HG02642 (cell line): ENCODE measurements around the gene TNIK.

ENCODE experiments used
- ATAC-seq: cut with Tn5 transposase; IDR thresholded peaks from one replicate; pipeline ENCODE4 v1.9.1; 2021; ENCODE audit warnings: mild to moderate bottlenecking; ENCODE audit not compliant: unreplicated experiment, poor library complexity

TNIK gene

DNA sequence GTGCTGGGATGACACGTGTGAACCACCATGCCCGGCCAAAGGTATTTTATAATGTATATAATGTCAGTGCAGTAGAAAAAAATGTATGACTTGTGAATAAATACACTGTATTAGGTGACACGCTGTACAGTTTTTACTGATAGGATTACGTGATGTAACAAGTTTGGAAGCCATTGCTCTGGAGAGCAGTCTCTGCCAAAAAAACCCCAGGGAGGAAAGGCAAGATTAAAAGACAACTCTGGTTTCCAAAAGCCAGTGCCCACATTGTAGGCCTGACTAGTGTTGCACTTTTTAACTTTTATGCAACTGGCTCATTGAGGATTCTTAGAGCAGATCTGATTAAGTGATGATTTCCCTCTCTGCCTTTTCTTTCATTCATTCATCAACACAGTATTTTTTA lies 371.7 kb downstream of the TNIK start:
- ATAC-seq: no peak

DNA sequence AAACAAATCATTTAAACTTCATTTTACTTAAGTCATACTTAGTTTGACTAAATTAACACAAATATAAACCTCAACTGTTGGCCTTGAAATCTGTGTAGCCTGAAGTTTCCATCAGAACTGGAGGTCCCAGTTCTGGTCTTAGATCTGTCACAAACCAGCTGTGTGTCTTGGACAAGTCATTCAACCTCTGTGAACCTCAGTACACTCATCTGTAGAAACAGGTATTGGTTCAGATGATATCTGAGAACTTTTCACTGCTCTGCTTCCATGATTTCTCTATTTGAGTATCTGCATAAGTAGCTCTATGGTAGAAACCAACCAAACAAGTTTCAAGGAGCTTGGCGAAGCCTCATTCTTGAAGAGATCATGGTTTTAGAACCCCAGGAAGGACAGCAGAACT lies 373.3 kb downstream of the TNIK start:
- peak; percentile 48 for ATAC-seq

DNA sequence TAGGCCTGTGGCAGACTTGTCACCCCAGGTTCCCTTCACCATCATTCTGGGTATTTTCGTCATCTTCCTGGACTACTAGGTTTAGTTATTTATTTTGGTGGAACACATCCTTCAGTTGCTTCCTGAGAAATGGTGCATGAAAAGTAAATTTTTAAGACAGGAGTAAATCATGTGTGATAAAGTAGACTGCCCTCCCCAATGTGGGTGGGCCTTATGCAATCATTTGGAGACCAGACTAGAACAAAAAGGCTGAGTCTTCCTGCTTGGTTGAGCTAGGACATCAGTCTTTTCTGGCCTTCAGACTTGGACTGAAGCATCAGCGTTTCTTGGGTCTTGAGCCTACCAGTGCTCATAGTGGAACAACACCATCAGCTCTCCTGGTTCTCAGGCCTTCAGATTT lies 382.9 kb downstream of the TNIK start:
- no peak for ATAC-seq

DNA sequence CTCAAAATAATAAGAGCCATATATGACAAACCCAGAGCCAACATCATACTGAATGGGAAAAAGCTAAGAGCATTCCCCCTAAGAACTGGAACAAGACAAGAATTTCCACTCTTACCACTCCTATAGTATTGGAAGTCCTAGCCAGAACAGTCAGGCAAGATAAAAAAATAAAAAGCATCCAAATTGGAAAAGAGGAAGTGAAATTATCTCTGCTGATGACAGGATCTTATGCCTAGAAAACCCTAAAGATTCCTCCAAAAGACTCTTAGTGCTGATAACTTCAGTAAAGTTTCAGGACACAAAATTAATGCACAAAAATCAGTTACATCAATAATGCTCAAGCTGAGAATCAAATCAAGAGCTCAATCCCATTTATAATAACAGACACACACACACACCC lies 387.8 kb downstream of the TNIK start:
- no peak for ATAC-seq

DNA sequence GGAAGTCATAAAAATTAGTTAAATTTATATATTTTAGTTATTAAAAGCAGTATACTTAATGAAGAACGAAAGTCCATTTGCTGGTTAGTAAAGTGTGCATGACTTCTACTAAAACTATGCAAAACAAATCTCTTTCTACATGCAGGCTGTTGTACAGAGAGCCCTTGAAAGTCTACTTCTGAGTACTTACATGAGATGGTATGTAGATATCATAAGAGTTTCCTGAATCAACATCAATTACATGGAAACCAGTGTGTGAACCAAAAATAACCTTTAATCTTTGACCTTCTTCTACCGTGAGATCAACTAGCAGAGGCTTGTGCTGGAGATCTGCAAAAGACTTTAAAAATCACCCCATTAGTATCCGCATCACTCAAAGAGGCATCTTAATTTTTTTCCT lies 391.5 kb downstream of the TNIK start:
- ATAC-seq: no peak

DNA sequence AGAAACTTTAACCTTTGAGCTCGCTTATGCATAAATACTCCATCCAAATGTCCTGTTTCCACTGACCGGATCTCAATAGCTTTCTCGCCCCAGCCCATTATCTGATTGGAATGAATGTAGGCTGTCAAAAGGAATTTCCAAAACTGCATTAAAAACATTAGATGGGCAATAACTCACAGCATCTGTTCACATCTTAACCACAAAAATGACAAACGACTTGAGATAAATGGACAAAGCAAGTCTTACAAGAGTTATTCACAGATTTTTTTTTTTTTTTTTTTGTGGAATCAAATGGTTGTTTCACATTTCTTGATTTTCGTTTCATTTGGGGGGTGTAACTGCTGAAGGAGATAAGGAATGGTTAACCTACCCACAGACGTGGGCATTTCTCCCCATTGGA lies 394.0 kb downstream of the TNIK start:
- ATAC-seq: no peak

DNA sequence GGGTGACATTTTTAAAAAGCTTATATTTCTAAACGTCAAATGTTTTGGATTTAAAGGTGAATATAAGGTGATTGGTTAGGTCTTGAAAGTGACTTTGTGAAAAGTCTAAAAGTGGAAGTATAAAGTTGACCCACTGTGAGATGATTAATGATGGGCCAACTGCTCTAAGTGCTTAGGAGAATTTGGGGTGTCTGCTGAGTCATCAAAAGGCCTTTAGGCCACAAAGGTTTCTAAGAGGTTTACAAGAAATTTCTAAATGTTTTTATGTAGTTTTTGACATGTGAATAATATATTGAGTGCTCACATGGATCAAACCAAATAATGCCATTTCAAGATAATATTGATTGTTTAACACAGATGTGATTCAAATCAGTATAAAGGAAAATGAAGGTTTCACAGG lies 394.5 kb downstream of the TNIK start:
- no peak for ATAC-seq

DNA sequence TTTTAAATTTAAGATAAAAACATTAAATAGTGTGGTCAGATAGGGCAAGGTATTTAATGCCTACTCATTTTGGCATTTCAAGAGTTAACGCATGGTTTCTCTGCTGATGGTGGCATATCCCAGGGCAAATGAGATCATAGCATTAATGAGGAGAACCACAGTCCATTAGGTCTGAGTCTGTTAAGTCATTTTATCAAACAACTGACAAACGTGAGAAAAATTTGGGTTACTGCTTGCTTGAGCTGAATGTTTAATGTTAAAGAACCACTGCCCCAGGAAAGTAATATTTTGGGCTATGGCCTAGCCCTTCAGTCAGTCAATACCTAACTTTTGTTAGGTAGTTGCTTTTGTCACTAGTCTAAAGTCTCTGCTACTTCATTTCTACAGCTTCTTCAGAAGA lies 395.7 kb downstream of the TNIK start:
- no peak for ATAC-seq

DNA sequence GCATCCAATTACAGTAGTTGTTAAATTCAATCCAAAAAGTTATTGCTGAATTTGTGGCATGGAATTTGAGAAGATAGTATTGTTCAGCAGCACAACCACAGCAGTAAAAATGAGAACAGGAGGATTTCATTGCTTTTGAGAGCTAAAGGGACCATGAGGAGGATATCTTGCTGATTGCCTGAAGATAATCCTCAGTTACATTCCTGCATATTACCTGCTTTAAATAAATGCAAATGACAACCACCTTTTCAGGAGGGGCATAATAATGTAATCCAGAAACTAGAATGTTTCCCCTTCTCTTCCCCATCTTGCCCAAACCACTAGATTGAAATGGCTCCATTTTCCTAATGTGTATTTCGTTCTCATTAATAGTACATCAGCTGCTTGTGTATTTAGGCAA lies 398.5 kb downstream of the TNIK start:
- ATAC-seq: no peak

DNA sequence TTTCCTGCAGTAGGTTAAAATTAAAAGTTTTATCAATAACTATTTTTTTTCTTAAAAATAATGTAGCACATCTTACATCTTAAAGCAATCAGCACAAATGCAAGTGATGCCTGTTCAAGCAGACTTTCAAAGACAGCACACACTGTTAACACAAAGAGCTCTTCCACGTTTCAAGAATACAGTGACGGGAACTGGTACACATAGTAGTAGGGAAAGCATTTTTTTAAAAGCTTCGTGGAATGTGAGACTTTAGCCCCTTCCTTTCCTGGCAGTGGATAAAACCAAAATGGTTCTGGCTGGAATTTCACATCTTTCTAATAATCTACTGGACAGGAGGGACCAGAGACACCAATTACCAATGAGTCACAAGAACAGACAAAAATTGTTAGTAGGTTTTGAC lies 400.2 kb downstream of the TNIK start:
- no peak for ATAC-seq

DNA sequence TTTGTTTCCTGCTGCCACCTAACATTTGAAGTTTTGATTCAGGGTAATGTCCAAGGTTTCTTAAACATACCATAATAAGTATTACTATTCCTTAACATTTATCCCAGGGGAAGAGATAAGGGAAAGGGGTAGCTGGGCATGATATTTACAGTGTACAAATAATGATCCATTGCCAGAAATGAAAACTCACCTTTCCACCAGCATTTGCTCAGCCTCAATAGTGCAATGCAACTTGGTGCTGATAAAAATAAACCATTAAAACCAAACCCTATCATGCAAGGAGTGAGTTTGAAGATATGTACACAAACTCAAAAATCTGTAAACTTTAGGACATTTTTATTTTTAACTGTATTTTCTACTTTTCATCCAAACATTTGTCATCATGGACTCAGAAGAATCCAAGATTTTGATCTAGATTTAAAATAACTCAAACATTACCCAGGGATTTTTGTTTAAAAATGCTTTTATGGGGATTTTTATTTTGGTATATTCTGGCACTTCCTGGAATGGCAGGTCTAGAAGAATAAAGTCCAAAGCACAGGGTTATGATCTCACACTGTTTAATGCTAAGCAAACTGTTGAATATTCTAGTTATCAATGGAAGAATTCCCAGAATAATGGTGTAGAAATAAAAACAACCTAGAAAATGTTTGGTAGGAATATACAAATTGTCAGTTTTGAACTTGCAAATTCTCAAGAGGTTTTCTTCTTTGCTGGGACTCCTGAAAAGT lies 401.2 kb downstream of the TNIK start:
- ATAC-seq: no peak

DNA sequence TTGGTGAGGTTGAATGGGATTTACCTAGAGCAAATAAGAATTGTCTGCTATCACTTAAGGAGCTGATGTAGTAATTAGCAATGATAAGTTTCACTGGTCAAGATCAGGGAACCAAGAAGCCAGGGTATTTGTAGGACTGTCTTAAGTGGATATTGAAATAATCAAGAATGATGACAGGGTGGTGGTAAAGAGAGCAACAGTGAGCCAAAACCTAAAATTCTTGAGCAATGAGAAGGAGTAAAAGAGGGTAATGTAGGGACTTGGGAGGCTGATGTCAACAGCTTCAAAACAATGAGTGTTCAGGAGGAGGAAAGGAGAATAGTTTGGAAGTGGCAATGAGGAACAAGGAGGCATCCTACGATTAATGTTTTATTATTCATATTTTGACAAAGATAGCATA lies 402.1 kb downstream of the TNIK start:
- no peak for ATAC-seq

DNA sequence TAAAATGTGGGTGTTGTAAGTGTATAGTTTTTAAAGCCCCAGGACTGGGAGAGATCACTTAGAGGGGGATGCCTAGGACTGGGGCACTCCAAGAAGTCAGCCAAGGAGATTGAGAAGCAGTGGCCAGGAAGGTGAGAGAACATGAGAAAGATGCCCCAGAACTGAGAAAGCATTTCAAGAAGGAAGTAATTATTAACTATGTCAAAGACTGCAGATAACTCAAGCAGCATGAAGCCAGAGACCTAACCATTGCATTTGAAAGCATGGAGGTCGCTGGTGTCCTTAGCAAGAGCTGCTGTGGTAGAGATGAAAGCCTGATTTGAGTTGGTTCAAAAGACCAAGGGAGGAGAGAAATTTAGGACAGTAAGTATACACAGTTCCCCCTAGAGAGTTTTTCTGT lies 403.1 kb downstream of the TNIK start:
- ATAC-seq: no peak

DNA sequence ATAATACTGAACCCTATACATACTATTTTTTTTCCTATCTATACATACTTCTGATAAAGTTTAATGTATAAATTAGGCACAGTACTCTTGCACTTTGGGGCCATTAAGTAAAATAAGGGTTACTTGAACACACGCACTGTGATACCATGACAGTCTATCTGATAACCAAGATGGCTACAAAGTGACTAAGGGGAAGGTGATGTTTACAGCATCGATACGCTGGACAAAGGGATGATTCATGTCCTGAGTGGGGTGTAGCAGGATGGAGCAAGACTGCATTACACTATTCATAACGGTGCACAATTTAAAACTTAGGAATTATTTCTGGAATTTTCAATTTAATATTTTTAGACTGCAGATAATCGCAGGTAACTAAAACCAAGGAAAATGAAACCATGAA lies 403.7 kb downstream of the TNIK start:
- no peak for ATAC-seq

DNA sequence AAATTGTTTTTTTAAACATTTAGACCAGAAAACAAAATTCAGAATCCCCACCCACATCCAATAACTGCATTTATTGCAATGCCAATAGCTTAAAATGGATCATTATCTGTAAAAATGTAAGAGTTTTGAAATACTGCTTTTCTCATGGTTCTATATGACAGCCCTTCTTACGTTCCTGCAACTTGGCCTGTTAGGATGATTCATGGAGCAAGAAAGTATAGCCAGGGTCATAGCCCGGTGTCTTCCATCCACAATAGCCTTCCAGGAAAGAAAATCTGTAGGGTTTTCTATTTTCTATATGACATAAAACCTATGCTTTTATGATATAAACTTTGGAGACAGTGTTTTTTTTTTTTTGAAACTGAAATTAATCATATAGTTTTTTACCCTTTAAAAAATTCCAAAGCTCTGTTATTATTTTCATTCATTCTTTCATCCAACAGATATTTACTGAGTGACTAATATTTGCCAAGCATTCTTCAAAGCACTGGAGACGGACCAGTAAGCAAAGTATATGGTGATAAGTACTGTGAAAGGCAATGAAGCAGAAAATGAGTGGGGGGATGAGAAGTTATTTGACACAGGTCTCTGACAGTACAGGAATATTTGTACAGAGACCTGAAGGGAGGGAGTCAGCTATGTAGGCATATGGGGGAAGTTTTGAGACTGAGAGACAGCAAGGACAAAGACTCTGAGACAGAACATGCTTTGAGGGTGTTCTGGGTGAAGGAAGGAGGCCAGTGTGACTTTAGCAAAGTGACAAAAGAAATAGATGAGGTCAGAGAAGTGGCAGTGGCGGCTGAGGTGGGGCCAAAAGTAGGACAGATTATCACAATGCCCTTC lies 404.6 kb downstream of the TNIK start:
- no peak for ATAC-seq

DNA sequence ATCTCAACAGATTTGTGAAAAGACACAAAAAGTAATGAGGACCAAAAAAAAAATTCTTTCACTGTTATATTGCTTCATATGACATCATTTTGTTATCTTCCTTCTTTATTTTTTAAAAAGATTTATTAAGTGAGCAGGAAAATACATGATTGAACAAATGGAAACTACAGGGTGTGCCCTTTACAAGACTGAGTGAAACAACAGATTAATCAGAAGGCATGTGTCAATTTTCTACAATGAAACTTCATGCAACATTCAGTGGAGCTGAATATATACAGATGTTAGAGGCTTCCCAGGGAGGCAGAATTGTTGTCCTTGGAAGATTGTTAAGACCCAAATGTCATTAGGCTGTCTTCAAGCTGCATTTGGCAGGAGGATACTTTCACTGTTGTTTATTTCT lies 405.3 kb downstream of the TNIK start:
- no peak for ATAC-seq

DNA sequence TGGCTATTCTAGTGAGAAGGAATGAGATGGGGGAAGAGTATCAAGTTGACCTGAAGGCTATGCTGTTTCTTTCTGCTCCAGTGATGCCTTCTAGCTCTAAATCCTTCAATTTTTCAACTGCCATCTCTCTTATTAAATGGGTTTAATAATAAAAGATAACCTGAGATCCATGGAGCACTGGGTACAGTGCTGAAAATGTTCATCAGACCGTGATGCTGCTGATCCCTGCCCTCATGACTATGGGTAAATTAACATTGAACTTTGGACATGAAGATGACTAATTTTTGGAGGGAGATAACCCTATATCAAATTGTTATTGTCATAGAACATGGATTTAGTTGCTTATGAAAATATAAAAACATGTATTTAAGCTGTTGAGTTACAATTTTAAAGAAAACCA lies 406.0 kb downstream of the TNIK start:
- ATAC-seq: no peak

DNA sequence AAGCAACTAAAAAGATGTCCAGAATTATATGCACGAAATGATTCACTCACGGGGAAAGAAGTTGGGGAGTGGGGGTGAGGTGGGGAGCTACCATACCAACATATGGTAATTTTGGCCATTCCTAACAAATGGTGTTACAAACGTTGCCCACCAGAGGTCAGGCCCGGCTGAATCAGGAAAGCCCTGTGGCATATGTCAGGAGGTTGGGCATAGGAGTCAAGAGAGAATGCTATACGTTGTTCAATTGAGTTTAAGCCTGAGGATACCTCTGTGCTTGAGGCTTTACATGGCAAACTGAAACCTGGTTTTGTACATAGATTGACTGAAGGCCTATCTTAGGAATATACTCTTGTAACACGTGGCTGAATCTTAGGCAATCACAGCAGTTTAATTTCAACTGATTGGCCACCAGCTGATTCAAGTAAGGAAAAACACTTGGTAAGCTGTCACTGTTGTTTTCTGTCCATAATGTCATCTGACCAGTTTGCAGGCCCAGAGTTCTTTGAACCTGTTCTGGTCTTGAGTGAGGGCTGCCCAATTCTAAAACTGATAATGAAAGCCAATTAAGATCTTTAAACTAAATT lies 410.3 kb downstream of the TNIK start:
- ATAC-seq: peak; percentile 88

DNA sequence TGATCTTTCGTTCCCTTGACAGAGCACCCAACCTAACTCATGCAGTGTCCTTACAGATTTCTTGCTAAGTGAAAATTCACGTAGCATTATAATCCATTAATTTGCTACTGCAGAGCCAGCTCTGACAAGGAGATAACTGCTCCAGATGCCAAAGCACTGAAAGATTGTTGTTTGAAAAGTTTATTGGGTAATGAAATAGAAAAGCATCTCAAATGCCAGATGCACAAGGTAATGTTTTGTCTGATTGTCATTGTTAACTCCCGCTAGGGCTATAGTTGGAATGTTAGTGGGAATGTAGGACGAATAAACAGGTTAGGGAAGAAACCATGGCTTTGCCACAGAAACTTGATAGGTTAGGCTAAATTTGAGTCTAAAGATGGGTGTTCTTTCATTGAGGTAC lies 413.4 kb downstream of the TNIK start:
- no peak for ATAC-seq

DNA sequence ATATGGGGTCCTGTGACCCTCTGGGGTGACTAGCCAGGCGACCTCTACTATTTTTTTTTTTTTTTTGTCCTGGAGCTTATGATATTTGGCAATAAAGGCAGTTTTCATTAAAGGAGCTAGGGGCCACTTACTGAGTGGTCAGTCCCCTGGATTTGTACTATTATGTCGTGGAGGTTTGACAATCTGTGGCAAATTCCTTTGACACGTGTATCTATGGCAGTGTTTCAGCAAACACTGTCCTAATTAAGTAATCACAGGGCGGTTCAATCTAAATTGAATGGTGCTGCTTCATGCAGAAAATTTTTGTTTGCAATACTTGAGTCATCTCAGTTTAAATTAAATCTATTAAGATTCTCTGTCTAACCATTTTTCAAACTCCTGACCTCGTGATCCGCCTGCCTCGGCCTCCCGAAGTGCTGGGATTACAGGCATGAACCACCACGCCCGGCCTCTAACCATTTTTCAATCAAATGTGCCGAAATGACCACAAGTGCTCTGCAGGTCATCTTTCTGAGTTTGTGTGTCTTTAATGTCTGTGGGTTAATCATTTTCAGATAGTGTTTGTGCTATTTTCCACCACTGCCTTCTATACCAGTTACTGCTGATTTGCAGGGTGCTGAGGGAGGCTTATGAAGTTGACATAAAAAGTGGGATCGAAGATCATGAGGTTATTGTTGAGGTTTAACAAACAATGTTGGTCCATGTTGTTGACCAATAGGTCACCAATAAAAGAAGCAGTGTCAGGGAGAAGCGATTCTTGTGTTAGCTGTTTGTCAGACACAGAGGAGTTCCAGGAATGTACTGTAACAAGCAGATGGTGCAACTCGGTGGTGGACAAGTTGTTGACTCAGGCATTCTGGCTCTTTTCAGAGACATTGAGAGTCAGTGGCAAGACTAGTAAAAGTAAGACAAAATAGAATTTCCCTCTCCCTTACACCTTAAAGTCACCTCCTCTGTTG lies 415.1 kb downstream of the TNIK start:
- no peak for ATAC-seq
